NT2/D1 (cell line): ENCODE data around the gene DHX32.

Source experiments
- DNase-seq: peaks from one replicate; pipeline ENCODE4 v3.0.0-alpha.2; 2011; ENCODE audit warnings: low read depth, low spot score
- H3K27me3 ChIP-seq: 2 replicates; pipeline ENCODE4 v1.6.0; 2011; ENCODE audit warnings: mild to moderate bottlenecking; ENCODE audit not compliant: insufficient read length, insufficient read depth
- H3K36me3 ChIP-seq: 2 replicates; pipeline ENCODE4 v1.6.1; 2011; ENCODE audit warnings: mild to moderate bottlenecking, low read length, mixed read lengths; ENCODE audit not compliant: insufficient read depth, insufficient read length
- H3K4me1 ChIP-seq: 2 replicates; pipeline ENCODE4 v1.5.1; 2011; ENCODE audit not compliant: insufficient read depth, insufficient read length
- H3K4me3 ChIP-seq: 2 replicates; pipeline ENCODE4 v1.5.1; 2011; ENCODE audit warnings: low read depth; ENCODE audit not compliant: insufficient read length
- H3K9ac ChIP-seq: 2 replicates; pipeline ENCODE4 v1.6.0; 2011; ENCODE audit warnings: low read depth; ENCODE audit not compliant: insufficient read length
- H3K9me3 ChIP-seq: 2 replicates; pipeline ENCODE4 v1.5.1; 2011; ENCODE audit warnings: mild to moderate bottlenecking, low read length; ENCODE audit not compliant: insufficient read depth
- SUZ12 ChIP-seq: IDR thresholded peaks from 2 replicates; pipeline ENCODE4 v1.6.1; 2011; ENCODE audit not compliant: insufficient read length, insufficient read depth; ENCODE audit errors: extremely low read depth
- YY1 ChIP-seq: IDR thresholded peaks from 2 replicates; pipeline ENCODE4 v1.6.1; 2011; ENCODE audit not compliant: insufficient read length, insufficient read depth
- ZNF274 ChIP-seq: IDR thresholded peaks from 2 replicates; pipeline ENCODE4 v1.6.1; 2011; ENCODE audit warnings: mild to moderate bottlenecking, low read depth, low read length

Gene DHX32

DNA sequence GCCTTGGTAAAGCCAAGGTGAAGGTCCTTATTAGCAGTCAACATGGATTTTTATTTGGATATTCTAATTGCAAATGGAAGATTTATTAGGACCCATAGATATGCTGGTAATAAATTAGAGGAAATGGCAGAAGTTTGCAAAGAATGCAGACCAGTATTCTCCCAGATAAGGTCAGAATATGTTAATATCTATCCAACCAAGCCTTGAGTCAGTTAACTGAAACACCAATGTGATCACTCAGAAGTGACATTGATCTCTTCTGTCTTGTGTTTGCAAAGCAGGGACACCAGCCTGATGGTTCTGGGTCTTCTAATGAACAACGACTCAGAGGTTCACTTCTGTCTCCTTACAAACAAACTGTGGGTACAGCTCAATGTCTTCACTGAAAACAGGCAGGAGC, 79.5 kb downstream of the DHX32 start:
- H3K36me3 ChIP-seq = peaks cover 60% of the 10 kb centered on the region

DNA sequence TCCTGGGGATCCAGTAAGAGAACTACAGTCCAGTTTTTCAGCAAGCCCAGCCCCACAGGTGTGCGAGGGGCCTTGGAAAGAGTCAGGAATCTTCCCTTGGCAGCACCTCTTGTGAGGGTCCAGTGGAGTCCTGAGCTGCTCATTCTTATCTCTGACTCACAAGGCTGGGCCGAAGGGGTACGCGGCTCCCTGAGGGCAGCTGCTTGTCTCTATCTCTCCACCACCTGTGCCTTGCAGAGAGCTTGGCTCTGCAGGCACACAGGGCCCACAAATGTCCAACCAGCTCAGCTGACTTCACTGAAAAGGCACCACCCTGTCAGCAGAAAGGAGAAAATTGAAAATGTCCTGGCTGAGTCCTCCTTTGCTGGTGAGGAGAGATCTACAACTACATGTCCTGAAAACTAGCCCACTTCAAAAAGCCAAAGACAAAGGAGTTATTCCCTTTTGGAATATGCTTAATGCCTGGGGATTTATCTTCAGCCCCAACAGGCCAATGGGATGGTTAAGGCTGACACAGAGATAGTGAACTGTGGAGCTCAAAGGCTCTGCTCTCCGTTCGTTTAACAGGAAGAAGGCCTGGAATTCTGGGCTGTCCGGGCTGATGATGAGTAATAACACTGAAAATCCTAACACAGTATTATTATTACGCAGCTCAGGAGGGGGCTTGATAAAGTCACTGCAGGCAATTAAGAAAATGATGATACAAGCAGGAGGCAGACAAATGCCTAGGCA, 81.5 kb downstream of the DHX32 start:
- H3K36me3 ChIP-seq = peaks cover 63% of the 10 kb centered on the region

More for the DNA sequence above, 79.5 kb downstream of the DHX32 start:
- no peak for DNase-seq
- Histone ChIP-seq H3K9ac (no peak overlapping the region), H3K9me3 (no peaks in the 10 kb centered on the region), H3K4me3 (no peak overlapping the region), H3K27me3 (no peaks in the 10 kb centered on the region), H3K4me1 (no peaks in the 10 kb centered on the region)
- TF ChIP-seq YY1 = no peak
- no peak for TF ChIP-seq SUZ12
- TF ChIP-seq ZNF274 = no peak

DNA sequence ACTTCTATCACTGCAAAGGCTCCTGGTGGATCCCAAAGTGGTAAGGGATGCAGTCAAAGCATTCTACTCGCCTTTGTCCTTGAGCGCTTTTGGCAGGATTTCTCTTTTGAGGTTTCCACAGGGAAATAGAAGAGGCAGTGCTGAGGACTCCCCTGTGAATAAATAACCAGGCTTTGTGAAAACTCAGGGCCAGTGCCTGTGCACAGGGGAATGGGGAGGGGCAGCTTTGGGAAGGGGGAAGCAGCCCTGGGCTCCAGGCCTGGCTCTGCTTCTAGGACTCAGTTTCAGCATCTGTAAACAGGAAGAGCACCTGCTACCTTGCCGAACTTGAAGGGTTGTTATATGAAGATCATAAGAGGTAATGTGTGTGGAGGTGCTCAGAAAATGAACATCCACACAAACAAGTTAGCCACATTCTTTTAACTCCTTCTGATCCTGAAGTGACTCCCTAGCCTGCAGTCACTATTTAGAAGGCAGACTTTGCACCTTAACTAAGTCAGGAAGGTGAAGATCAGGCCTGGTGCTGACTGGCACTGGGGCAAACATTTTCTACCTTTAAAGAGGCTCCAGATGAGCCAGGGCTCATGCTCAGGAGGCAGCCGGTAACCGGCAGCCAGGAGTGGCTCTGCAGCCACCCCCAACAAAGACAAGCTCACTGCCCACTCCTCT, 83.0 kb downstream of the DHX32 start:
- H3K4me3 ChIP-seq = no peak overlapping the region
- H3K9me3 ChIP-seq = no peaks in the 10 kb centered on the region
- no peak for DNase-seq
- H3K4me1 ChIP-seq = no peaks in the 10 kb centered on the region
- H3K9ac ChIP-seq = no peak overlapping the region
- peaks cover 59% of the 10 kb centered on the region for H3K36me3 ChIP-seq
- H3K27me3 ChIP-seq = no peaks in the 10 kb centered on the region
- TF ChIP-seq YY1 (no peak), ZNF274 (no peak), SUZ12 (no peak)

More for the DNA sequence above, 81.5 kb downstream of the DHX32 start:
- Histone ChIP-seq H3K4me1 (no peaks in the 10 kb centered on the region), H3K9me3 (no peaks in the 10 kb centered on the region), H3K4me3 (no peak overlapping the region), H3K9ac (no peak overlapping the region), H3K27me3 (no peaks in the 10 kb centered on the region)
- TF ChIP-seq ZNF274 (no peak), SUZ12 (no peak), YY1 (no peak)
- no peak for DNase-seq

DNA sequence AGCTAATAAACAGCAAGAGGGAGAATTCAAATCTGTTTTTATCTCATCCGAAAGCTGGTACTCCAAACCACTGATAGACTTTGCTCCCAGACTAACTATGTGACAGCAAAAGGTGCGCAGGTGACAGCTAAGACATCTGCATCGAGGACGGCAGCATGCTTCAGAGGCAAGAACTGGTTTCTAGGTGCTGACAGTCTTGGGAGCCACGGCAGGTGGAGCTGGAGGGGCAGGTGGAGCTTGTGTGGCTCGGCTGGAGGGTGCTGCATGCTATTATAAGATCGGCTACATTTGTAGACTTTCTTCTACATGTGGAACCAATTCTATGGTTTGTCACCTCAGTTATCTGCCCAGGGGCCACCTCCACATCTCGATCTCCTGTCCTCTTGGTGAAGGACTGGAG, 83.7 kb downstream of the DHX32 start:
- no peaks in the 10 kb centered on the region for H3K27me3 ChIP-seq
- DNase-seq = no peak
- H3K9me3 ChIP-seq = no peaks in the 10 kb centered on the region
- peaks cover 58% of the 10 kb centered on the region for H3K36me3 ChIP-seq
- H3K4me3 ChIP-seq = no peak overlapping the region
- TF ChIP-seq SUZ12 = no peak
- H3K9ac ChIP-seq = no peak overlapping the region
- no peaks in the 10 kb centered on the region for H3K4me1 ChIP-seq

DNA sequence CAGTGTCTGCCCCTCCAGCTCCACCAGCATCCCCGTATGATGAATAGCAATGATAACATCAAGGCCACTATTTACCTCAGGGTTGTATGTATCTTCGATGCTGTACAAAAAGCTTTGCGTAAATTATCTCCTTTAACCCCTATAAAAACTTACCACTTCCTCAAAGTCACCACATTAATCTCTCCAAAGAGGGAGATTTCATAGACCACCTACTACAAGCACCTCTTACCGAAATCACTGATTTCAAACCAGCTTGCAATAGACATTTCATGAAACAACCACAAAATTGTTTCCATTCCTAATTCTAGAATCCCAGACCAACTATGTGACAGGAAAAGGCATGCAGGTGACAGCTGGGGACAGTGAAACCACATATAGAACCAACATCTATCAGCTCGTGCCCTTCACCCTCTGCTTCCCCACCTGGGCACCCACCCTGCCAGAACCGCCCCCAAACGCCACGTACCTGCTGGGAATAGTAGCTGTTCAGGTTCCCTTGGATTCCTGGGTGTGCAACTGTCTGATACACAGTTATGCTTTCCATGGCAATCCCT, 85.4 kb downstream of the DHX32 start:
- Histone ChIP-seq H3K4me1 (no peaks in the 10 kb centered on the region), H3K9ac (no peak overlapping the region), H3K27me3 (no peaks in the 10 kb centered on the region), H3K9me3 (no peaks in the 10 kb centered on the region), H3K4me3 (no peak overlapping the region), H3K36me3 (peaks cover 60% of the 10 kb centered on the region)
- TF ChIP-seq ZNF274 (no peak), YY1 (no peak), SUZ12 (no peak)
- DNase-seq = no peak

DNA sequence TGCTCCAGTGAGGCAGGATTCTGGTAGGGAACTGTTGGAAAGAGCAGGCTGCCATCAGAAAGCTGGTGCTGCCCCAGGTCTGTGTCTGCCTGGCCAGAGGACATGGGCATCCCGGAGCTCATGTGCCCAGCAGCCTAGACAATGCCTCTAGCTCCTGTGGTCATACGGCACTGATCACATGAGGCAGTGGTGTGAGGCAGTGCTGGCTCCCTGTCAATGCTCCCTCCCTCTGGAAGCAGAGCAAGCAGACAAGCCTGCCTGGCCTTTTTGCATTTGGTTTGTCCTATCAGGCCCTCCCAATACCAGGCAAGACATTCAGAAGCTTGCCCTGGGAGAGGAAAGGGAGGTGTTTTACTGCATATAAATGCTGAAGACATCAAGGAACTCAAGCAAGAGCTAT, 86.0 kb downstream of the DHX32 start:
- H3K4me1 ChIP-seq = no peaks in the 10 kb centered on the region
- no peaks in the 10 kb centered on the region for H3K9me3 ChIP-seq
- peaks cover 60% of the 10 kb centered on the region for H3K36me3 ChIP-seq
- TF ChIP-seq YY1 (no peak), SUZ12 (no peak), ZNF274 (no peak)
- no peak overlapping the region for H3K4me3 ChIP-seq
- no peak for DNase-seq
- no peak overlapping the region for H3K9ac ChIP-seq
- no peaks in the 10 kb centered on the region for H3K27me3 ChIP-seq

DNA sequence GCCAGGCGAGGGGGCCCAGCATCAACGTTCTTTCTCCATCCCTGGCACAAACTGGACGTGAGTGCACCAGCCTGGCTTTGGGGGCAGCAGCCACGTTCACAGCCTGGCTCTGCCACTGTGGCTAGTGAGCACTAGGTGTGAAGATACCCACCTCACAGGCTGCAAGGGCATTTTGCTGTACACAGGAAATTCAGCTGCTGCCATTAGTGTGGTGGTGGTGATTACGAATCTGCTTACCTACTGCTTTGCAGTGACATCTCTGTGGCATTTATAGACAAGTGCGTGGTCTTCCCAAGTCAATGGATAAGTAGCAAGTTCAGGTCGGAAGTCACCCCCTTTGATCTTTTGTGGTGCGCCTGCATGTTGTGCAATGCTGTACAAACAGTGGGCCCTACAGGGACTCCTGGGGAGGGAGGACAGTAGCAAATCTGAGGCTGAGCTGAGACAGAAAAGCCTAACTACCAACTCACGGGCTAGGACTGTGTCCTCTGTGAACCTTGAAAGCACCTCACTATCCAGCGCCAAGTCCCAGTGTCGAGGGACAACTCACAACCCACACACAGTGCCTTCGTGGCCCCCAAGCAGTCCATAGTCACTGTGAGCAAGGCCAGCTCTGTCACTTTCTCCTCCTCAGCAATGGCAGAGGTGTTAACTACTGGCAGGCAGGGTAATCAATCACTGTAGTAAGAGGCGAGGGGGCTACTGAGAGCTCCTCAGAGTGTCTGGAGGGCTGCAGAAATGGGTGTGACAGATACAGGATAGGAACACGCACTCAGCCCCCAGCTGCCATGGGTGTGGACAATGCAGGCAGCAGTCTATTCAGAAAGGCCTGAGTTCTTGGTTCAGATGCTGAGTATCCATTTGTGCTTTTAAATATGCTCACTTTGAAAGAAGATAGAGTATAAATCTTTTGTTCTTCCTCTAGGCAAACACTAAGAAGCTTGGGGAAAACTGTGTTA, 88.5 kb downstream of the DHX32 start:
- TF ChIP-seq SUZ12 = no peak
- TF ChIP-seq YY1 = no peak
- no peak for TF ChIP-seq ZNF274
- no peaks in the 10 kb centered on the region for H3K27me3 ChIP-seq
- no peaks in the 10 kb centered on the region for H3K9me3 ChIP-seq
- H3K9ac ChIP-seq = no peak overlapping the region
- H3K36me3 ChIP-seq = peaks cover 65% of the 10 kb centered on the region
- H3K4me3 ChIP-seq = no peak overlapping the region
- H3K4me1 ChIP-seq = no peaks in the 10 kb centered on the region
- no peak for DNase-seq
